Midbrain (tissue), 1 donor: ENCODE data around the gene NCOA4.
A peak's percentile ranks its signal among the peaks of the same experiment; 100 is the strongest.
"Not testable (repeated sequence)": the region's sequence is repeated elsewhere in the genome, so short reads cannot be mapped to it uniquely, and the experiment has no call there.

ENCODE experiments used
- DNase-seq: peaks from one replicate; lab custom pipeline; 2025; lab: John Stamatoyannopoulos, UW

NCOA4 gene

DNA sequence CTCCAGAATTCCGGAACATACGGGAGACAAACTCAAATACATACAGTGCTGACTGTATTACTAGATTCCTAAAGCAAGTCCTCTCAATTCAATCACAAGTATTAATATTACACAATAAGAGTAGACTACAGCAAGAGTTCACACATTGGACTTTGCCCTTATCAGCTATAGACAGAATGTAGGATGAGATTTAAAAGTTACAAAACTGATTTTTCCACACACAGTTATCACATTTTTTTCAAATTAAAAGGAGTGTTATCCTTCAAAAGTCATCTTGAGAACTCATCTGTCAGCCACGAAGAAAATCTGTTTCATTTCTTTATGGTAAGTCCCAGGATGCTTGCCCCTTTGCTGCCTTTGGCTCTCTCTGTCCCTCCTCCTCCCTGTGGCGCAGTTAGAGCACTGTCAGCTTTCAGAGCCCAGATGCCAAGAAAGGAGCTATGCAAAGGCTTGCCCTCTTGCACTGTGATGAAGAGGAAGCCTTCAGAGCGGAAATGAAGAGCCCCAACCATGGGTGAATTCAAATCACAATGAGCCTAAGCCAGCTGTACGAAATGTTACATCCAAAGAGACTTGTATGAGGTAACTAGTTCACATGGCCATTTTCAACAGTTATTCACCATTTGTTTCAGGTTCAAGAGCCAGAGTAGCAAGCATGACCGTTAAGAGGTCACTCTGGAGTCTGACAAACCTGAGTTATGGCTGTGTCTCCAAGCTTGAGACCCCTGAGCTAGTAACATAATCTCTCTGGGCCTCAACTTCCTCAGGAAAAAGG is 10.7 kb downstream of the NCOA4 start:
- peak; percentile 30 for DNase-seq

DNA sequence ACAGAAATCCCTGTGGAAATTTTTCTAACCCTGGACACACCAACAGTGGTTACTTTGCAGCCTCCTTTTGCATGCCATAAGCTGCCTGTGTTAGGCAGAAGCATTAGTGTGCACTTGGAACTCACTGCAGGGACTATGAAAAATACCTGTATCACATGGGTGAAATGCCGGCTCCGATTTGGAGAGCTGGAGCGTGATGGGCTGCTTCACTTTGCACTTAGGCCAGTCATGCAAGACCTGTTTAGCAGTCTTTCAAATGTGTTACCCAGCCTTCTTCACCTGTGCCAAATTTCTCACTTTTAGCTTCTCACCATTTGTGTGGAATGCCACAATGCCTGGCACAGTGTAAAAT is 11.3 kb downstream of the NCOA4 start:
- DNase-seq: no peak

DNA sequence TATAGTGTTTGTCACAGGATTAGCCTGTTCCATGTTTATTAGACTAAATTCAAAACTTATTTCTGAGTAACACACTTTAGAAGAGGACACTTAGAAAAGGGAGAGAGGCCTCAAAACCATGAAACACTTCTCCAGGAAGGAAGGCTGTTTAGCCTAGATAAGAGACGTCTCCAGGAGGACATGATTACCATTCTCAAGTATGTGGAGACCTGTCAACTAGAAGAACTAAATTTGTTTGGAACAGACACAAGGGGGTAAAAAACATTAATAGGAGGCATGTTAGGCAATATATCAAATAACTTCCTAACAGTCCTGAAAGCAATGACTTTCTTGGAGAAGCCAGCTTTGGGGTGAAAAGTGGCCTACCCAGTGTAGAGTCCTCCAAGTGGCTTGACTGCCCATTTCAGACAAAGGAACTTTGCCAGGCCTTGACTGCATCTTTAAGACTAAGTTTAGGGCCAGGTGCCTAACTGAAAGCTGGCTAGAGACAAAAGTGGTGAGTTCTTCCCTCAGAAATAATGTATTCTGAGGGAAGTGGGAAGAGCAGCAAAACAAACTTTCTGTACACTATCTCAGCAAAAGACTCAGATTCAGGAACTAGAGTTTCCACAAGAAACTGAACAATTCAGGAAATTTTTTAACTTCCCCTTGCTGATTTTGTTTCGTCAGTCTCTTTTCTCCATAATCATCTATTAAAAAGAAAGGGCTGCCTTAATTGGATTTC is 11.8 kb downstream of the NCOA4 start:
- no peak for DNase-seq

DNA sequence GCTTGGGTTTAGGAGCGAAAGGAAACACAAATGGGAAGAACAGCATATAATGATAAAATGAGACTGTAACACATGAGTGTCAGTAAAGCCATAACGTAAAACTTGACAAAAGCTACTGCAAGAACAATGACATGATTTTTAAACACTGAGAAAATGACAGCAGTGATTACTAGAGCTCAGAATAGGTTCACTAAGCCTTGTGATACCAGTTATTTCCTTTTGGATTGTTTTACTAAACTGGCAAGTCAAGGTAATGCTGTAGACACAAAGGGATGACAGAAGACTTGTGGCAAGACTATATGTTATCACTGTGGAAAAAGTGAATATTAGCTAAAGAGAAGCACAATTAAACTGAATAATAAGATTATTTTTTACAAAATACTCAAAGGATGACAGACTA is 12.7 kb downstream of the NCOA4 start:
- DNase-seq: no peak

DNA sequence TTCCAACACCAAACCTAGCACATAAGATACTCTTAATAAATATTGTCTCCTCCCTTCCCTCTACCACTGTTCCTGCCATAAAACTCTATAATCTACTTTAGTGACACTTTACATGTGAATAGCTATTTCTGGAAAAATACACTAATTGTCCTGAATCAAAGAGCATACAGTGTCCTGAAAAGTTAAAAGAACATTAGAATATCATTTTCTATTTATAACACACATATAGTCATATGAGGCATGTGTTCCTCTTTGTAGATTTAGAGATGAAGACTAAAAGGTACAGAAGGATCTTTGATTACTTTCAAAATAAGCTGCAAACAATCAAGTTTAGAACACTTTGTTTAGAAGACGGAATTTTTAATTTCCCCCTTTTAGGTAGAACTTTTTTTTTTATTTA is 13.6 kb downstream of the NCOA4 start:
- DNase-seq: no peak

DNA sequence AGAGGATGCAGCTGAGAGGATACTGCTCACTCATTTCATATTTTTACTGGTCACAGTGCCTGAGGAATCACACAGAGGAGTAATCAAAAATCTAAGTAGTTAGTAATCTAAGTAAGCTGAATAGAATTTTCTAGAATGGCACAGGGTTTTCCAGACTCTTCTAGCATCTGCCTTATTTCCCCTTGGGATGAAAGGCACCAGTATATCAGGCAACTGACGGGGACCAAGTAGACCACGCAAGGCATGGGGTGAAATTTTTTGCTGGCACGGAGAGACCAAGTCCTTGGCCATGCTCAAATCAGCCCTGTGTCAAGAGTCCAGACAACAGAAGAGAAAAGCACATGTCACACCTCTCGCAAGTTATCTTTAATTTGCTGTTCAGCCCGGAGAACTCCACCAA is 14.2 kb downstream of the NCOA4 start:
- DNase-seq: no peak

DNA sequence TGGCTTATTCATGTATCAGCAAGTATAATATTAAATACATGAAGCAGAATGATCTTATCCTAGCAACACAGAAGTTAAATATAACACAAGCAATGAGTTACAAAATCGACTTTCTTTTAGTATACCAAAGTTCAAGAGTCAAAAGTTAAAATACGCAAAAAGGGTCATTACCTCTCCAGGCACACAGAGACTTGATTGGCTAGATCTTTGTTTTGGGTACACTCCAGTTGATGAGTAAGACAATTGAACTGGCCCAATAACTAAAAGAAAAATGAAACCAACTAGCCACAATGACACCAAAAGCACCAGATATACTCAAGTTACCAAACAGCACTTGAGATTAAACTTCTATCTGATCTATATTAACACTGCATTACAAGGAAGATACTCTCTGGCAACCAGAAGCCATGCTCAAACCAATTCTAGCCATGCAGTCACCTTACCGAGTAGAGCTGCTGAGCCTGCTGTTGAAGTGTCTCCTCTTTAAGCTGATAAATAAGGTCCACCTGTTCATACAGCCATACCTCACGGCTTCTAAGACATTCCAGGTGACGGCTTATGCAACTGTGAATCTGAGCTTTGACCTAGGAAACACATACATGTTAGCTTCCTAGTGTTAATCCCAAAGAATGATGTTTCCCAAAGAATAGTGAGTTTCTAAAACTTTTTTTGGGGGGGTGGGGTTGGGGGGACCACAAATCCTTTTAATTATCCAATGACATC is 15.6 kb downstream of the NCOA4 start:
- DNase-seq: no peak

DNA sequence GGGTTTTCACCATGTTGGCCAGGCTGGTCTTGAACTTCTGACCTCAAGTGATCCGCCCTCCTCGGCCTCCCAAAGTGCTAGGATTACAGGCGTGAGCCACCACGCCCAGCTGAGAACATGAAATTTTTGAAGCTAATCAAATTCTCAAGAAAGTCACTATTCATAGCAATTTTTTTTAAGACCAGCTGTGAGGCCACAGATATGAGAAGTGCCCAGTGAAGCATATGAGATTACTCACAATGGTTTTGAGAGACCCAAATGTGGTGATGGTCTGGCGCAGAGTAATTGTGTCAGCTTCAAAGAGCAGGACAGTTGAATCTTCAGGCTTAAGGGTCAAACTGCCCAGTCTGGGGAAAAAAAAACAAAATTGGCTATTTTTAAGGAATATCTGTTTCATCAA is 16.2 kb downstream of the NCOA4 start:
- DNase-seq: no peak

DNA sequence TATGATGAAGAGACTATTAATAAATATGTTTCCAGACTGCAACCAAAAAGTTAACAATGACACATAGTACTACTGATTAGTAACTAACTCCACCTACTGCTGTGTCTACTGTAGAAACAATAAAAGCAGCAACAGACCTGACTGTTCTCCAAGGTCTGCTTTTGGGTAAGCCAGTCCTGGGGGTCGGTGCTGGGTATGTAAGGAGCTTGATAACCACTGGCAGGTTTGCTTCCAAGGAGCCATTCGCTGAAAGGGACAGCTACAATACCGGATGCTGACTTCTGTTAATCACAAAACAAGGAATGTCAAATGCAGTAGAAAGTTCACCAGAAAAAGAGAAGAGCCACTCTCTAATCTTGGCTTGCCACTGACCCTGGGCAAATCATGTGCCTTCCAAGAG is 17.7 kb downstream of the NCOA4 start:
- no peak for DNase-seq

DNA sequence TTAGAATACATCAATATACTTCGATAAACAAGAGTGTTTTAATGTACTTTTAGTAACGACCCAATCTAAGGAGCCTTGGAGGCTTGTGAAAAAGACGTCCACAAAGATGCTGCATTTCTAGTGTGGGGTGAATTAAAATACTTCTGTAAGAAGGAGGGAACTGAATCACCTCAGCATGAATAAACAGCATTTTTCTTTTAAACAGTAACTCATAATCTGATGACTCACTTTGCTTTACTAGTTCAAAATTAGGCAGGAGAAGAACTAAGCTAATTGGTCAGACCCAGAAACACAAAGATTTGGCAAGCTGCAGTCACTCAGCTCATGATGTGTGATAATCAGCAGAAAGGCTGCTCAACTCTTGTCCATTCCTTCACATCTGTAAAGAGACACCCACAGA is 24.2 kb downstream of the NCOA4 start:
- no peak for DNase-seq

DNA sequence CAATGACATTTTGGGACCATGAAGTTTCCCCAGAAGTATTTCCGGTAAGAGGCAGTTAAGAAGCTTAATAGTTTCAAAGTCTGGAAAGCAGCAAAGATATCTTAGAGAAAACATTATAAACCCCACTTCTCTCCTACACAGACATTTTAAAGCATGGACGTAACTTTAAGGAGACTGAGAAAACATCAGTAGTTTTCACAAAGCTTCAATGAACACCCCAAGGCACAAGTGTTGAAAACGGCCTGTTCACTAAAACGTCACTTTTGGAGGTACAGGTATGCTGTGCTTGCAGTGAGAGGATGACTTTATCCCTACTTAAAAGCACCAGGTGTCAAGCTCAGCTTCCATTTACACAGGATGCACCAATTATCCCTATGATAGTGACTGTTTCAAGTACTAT is 25.0 kb downstream of the NCOA4 start:
- no peak for DNase-seq

DNA sequence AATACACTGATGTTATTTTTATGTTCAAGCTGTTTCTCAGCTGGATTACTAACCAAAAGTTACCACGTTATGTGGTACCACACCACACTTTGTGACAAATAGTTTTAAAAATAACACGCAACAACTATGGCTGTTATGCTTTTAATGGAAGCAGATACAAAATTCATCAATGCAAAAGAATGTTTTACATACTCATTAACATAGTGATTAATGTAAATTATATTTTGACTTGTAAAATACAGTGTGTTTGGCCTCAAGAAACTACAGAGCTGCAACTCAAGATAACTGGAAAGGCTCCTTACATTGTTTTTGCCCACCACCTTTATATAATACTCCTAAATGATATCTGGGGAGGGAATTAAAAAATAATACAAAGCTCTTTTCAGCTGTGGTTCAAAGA is 25.5 kb downstream of the NCOA4 start:
- DNase-seq: no peak

DNA sequence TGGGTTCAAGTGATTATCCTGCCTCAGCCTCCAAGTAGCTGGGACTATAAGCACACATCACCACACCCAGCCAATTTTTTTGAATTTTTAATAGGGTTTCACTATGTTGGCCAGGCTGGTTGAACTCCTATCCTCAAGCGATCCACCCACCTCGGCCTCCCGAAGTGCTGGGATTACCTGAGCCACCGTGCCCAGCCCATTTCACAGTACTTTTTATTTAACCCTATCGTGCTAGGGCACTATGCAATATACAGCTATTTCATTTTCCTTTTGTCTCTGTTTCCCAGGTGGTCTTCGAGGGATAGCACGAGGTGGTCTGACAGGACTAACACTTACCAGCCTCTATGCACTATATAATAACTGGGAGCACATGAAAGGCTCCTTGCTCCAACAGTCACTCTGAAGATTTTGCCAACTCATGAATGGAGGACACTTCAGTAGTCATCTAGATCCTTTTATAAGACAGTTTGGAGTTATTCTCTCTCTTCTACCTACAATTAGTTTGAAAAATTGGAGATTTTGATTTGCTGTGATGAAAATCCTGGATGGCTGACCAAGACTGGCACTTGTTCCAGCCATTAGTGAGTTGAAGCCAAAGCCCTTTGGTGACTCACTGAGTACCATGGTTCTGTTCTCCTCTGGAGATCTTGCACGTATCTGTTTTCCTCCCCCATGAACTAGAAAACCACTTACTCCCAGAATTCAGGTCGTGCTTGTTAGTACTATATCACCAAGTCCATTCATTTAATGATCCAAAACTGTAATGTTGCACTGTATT is 27.3 kb downstream of the NCOA4 start:
- no peak for DNase-seq

DNA sequence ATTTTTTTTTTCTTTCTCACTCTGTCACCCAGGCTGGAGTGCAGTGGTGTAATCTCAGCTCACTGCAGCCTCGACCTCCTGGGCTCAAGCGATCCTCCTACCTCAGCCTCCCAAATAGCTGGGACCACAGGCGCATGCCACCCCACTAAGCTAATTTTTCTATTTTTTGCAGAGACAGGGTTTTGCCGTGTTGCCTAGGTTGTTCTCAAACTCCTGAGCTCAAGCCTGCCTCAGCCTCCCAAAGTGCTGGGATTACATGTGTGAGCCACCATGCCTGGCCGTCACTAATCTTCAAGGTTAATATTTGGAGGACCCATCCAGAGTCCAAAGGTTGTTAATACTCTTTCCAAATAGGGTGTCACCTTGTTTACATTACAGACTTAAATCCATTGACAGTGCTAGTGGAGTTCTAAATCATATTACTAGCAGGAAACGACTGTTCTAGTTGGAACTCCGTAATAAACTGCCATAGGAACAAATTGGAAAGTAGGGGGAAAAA is 28.2 kb downstream of the NCOA4 start:
- not testable (repeated sequence) for DNase-seq

DNA sequence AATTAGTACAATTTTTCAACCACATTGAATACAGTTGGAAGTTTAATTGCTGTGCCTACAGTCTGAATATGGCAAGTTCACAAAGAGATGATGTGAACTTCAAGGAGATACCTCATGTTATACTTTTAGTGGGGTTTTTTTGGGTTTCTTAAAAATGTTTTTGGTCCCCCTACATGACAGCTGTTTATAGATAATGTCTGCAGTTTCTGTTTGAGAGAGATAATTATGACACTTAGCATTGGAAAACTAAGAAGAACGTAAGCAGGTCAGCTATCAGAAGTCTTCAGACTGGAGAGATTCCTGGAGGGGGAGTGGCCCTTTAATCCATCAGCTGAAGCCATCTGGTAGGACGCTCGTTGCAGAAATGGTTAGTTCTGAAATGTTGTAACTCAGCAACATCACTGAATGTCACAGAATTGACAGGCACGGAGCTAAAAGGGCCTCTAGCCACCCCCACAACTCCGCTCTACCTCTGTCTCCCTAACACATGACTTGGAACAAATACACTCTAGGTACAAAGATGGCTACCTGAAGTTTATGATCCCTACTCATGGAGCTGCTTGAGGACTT is 29.2 kb downstream of the NCOA4 start:
- DNase-seq: no peak

DNA sequence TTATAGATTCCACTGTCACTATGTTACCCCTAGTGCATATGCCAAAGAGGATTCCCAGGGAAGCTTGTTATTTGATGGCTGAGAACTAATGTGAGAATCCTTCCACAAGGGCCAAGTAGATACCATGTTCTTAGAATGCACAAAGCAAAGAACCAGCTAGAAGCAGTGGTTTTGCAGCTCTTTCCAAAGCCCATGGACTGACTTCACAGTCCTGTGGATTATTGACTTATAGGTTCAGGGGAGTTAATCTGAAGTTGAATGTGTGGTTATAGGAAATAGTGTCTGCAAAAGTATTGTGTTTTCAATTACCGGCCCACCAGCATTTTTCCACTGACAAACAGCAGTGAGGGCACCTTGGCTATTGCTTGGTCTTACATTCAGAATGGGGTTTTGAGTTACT is 29.9 kb downstream of the NCOA4 start:
- DNase-seq: no peak

DNA sequence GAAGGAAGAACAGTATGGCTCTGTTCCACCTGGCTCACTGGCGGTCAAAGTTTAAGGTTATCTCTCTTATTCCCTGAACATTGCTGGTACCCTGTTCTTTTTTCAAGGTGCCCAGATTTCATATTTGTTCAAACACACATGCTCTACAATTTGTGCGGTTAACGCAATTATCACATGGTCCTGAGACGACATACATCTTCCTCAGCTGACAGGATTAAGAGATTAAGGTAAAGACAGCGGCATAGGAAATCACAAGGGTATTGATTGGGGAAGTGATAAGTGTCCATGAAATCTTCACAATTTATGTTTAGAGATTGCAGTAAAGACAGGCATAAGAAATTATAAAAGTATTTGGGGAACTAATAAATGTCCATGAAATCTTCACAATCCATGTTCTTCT is 30.5 kb downstream of the NCOA4 start:
- not testable (repeated sequence) for DNase-seq

DNA sequence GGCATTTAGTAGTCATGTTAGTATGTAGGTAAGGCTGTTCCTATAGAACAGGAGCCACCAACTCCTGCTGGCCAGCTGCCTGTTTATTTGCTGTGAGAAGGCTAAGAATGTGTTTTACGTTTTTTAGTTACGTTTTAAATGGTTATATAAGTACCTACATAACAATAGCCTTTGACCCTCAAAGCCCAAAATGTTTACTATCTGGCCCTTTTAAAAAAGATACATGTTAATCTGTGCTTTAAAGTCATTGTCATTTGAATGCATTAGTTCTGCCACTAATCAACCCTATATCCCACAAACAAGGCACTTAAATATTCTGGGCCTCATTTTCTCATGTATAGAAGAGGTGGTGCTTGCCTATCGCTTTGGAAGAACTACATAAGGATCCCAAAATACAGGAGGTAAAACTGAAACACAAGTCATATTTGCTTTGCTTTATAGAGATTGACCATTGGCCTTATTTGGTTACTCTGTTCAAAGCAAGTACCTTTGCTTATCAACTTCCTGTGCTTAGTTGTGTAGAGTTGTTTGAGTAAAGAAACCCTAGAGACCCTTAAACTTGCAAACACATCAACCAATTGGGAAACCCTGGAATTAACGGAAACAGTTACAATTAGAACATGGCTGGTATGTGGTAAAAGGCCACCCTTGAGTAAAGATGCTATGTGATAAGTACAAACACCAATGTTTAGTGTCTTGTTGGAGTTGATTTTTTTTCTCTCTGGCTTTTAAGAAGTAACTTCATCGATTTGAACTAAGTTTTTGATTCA is 32.2 kb downstream of the NCOA4 start:
- DNase-seq: no peak

DNA sequence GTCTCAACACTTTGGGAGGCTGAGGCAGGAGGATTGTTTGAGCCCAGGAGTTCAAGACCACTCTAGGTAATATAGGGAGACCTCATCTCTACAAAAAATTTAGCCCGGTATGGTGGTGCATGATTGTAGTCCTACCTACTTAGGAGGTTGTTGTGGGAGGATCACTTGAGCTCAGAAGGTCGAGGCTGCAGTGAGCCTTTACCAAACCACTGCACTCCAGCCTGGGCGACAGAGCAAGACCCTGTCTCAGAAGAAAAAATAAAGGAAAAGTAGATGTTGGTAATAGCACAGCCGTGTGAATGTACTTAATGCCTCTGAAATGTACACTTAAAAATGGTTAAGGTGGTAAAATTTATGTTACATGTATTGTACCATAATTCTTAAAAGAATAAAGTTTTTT is 32.9 kb downstream of the NCOA4 start:
- DNase-seq: no peak

DNA sequence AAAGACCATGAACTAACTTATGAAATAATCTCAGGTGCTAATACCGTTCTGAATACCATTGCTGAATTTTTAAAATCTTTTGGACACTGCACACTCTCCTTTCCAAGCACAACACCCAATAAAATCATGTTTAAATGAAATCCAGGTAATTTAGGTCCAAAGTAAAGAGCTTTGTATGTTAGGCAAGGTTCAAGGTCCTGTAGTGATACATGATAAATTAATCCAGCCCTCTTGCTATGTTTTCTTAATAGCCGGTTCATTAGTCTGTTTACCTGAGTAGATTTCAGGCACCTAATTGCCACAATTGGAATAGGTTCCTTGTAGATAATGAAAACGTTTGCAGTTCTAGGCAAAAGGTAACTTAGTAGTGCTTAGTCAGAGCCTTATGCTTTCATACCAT is 44.8 kb downstream of the NCOA4 start:
- not testable (repeated sequence) for DNase-seq

DNA sequence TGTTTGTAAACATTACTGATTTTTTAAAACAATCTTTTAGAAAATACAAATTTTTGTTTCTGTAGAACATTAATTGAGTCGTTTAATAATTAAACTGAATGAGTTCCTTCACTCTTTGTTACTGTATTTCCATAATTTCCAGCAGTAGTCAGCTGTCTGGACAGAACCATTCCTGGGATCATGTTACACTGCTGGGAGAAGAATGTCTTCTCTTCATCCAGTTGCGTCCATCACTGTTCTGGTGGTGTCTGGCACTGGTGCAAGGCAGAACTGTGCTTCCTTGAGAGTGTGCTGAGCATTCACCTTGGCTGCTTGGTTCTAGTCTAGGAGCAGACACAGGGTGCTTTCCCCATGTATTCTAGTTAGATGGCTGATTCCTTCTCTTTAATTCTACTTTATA is 46.0 kb downstream of the NCOA4 start:
- not testable (repeated sequence) for DNase-seq
